Erythroblast (primary cell): Measurements from ENCODE around the gene ZC3H8.

Experiments
- GATA1 ChIP-seq: IDR thresholded peaks from 2 replicates; pipeline ENCODE4 v1.6.1; 2011; ENCODE audit warnings: low read depth, mild to moderate bottlenecking, control low read depth, low read length, moderate library complexity
- POLR2A ChIP-seq: IDR thresholded peaks from 2 replicates; pipeline ENCODE4 v1.6.1; 2011; ENCODE audit warnings: mild to moderate bottlenecking, low read length

DNA sequence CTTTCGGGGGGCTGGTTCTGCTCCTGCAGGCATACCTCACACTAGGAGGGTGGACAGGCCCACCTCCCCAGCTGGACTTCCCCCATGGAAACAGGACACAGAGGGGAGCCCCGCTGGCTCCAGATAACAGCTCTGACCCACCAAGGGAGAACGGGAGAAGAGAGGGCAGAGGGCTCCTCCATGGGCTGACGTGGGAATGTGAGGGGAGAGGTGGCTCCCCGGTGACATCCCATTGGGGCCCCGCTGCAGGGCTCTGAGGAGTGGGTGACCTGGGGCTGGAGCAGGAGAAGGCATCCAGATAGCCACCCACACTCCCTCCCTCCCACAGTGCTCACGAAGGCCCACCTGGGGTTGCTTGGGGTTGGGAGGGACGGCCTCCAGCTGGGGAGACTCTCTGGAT, 70.7 kb downstream of the ZC3H8 start:
- TF ChIP-seq POLR2A (no peak), GATA1 (no peak)
